HL-60/S4 (cell line): ENCODE results near the gene TANC2.

ENCODE experiments used
- in situ Hi-C: fragments of 300-500 bp; cut with MboI; formaldehyde crosslinking; loops from 2 replicates; pipeline ENCODE4 v1.14.3; 2022; ENCODE audit warnings: low sequenced_read_pairs

TANC2 gene

DNA sequence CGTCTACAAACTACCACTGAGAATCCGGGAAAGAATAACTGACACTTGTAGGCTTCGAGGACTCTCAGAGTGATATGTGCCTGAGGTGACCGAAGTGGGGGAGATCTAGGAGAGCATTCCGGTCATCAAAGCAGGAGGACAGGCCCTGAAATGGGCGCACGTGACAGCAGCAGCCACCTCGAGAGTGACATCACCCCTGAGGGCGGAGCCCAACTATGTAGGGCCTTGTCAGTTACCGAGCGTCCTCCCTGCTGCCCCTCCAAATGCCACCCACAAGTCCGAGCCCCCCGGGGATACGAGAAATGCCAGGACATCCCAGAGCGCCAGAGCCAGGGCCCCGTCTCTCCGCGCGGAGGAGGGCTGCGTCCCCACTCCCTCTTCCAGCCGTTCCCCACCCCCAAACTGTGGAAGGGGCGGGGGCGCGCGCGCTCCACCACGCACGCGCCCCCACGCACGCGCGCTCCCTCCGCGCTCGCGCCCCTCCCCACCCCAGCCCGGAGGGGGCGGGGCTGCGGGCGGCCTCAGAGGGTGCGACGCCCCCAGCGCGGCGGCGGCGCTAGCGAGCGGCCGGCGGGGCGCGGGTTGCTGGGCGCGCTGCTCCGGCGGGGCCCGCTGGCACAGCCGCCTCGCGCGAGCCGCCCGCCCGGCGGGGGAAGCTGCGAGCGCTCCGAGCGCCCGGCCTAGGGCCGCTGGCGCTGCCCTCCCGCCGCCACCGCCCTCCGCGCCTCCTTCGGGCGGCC, at the start of gene TANC2:
Gene TANC2, plus strand, starts transcription at position 550 of the 740 bp plus-strand sequence. CDS start 43,325 bp downstream, outside the sequence.
- in situ Hi-C loops = loop anchor here (25.0 kb wide), 1 partner anchor 254 kb away; no protein-coding TSS in a partner anchor

DNA sequence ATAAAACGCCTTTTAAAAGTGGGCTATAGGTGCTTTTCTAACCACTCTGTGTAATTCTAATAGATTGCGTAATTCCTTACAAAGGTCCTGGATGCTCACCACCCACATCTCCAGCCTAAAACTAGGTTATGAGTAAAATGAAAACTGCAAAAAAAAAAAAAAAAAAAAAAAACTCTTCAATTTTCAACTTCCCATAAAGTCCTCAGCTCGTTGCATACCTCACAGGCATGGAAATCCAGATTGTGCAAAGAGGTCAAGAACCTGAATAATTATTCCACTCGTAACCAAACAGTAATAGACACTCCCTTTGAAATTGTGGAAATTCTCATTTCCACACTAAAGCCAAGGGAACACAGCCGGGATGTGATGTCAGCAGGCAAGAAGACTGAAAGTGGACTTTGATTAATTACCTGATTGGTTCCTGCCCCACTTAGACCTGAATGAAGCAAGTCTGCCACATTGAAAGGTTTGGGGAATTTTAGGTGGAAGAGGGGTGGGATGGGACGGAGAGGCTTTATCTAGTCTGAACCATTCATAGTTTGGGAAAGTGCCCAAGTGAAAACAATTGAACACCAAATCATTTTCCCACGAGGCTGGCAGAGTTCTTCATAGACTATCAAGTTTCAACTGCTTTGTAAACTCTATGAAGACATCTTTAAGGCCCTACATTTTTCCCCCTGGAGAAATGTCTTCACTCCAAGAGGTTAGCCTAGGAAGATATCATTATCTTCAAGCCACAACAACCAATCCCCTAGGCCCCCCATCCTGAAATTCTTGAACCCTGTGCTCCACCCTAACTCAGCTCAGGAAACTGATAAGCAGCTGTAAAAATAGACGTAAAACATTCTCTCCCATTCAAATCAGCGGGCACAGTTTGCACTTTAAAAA, 49.1 kb upstream of the TANC2 start:
- in situ Hi-C loops = no loop called here

DNA sequence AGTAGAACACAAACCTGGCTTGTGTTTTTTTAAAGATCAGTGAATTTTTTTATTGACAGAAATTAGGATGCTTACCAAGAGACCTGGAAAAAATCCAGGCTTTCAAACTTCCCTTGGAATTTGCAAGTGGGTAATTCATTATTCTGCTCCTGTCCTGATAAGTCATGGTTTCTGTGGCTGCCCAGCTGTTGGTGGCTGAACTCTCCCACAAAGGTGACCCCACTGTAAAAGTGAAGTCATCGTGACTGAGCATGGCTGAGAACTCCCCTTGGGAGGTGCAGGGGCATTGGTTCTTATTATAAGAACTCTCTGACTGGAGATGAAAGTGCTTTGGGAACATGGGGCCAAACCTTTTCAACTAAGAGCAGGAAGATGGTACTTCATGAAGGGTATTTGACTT, 46.6 kb upstream of the TANC2 start:
- in situ Hi-C loops = no loop called here

DNA sequence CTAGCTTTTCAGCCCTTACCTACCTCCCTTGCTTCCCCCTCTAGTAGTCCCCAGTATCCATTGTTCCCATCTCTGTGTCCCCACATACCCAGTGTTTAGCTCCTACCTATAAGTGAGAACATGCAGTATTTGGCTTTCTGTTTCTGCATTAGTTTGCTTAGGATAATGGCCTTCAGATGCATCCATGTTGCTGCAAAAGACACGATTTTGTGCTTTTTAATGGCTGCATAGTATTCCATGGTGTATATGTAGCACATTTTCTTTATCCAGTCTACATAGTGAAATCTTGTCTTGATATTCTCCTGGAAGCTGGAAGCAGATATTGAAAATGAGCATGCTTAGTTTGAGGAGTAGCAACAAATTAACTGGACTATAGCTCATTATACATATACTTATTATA, 45.7 kb upstream of the TANC2 start:
- in situ Hi-C loops = no loop called here

DNA sequence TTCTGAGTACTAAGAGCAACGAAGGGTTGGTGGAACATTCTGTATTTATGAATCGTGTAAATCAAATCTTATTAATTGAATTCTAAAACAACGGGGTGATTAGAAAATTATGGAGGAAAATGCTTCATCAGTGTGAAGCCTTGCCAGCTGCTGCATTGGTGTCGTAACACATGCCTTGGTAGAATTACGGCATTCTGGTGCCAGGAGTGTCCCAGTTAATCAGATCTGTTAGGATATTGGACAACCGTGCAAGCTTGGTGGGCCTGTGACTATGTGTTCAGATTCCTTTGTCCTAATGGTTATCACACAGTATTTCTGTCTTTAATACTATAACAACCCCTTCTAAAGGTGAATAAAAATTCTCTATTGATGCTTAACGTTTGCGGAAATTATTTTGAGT, 44.2 kb upstream of the TANC2 start:
- in situ Hi-C loops = no loop called here

DNA sequence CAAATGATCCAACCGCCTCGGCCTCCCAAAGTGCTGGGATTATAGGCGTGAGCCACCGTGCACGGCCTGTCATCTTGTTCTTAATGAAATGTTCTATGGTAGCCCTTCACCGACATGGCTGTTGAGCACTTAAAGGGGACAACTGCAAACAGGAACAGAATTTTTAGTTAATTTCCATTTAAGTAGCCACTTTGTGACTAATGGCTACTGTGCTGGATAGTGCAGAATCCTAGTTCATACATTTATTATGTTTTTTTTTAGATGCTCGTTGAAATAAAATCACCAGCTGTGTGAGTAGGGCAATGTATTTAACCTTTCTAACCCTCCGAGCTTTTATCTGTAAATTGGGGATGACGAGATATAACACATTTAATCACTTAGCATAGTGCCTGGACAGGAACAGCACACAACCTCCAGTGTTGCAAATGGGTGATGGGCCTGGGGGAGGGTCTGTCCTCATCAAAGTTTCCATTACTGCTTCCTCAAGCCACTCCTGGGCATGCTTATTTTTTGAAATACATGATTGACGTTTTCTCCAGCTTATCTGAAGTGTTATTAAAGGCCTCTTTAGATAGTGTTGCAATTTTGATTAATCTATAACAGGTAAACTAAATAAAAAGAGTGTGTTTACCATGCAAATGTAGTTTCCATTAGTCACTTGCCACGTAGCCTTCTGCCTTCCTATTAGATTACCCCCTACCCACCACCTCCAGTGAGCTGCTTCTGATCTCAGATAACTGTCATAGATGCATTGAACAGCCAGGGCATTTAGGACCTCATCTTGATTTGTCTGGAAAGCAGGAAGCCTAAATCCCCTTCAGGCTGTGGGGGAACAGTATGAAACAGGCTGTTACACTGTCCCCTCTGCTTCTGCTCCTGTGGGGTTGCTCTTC, 42.5 kb upstream of the TANC2 start:
- in situ Hi-C loops = no loop called here

DNA sequence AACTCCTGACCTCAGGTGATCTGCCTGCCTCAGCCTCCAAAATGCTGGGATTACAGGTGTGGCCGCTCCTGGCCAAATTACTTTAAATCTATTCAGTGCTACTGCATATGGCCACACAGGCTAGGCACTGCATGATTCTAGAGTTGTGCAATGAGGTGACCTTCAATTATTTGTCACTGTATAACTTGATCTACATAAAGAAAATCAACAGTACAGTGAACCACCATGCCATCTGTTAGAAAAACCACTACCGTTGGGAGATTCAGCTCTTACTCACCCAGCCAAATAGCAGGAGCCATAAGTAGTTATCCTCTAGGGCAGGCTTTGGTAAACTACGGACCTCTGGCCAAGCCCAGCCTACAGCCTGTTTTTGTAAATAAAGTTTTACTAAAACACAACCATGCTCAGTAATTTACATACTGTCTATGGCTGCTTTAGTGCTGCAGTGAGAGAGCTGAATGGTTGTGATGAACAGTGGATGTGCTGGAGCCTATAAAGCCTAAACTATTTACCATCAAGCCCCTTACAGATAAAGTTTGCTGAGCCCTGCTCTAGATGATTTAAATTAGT, 40.7 kb upstream of the TANC2 start:
- in situ Hi-C loops = no loop called here

DNA sequence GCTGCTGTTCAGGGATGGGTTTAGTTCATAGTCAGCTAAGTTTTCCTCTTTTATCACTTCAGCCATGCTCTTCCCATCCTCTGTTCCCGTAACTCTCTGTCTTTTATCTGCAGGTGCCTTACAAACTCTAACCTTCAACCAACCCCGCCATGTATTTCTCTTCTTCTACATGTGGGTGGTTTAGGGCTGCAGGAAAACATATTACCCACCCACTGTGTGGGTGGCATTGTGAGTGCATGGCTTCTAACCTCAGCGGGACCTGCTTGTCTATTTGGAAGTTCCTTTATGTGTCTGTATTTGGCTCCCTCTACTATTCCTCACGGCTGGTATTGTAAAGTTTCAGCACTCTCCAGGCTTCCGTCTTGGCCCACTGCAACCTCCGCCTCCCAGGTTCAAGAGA, 39.0 kb upstream of the TANC2 start:
- in situ Hi-C loops = no loop called here

DNA sequence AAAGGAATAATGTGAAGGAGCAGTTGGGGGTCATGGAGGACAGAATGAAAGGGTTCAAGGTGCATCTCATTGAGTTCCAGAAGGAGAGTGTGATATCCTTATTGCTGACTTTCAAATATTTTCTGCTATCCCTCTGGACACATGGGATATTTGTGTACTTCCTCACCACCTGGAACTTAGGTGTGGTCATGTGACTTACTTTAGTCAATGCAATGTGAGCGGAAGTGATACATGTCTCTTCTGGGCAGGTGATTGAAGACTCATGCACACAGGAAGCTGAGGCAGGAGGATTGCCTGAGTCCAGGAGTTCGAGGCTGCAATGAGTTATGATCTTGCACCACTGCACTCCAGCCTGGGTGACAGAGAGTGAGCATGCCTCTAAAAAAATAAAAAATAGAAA, 36.7 kb upstream of the TANC2 start:
- in situ Hi-C loops = no loop called here

DNA sequence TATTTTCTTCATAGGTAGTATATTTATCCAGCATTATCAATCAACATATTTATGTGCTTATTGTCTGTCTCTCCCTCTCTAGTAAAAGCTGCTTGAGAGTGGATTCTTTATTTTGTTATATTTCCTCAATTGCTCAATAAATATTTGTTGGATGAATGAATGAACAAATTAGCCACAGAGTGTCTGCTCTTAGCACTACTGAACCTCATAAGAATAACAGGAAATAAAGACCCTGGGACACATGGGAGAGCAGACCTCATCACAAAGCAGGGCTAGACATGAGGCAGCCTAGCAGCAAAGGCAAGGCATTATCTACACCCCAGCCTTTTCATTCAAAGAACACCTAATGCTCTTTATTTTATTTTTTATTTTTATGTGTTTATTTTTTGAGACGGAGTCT, 34.9 kb upstream of the TANC2 start:
- in situ Hi-C loops = no loop called here

DNA sequence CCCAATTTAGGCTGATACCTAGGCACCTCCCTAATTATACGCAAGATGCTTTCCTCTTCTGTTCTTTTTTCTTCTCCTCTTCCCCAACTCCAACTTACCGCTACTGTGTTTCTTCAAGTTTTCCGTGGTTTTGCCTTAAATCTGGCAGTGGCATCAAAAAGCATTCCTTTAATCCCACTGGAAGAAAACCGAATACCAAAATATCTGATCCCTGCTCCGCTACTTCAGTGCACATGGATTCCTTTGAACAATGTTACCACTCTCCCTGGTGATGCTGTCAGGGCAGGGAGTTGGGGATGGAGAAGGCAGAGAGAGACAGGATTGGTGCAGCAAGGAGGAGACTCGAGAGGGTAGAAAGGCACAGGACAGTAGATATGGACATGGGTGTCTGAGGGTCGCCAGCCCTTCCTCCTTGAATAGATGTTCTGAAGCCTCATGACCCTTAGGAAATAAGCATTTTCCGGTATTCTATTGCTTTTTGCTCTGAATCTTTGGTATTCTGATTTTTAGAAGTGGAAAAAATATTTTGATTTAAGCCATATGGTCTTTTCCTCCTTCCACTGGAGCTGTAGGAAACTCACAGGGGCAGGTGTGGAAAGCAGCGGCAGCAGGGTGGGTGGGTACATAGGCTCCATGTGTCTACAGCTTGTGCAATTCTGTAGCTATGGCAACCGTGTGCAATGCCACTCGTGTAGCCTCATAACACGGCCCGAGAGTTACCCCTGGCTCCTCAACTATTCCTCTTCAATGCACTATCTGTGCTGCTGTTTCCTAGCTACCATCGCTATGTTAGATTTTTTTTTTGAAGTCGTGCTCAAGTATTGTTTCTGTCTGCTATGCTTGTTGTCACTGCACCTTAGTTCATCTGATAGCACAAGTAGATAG, 32.3 kb upstream of the TANC2 start:
- in situ Hi-C loops = no loop called here

DNA sequence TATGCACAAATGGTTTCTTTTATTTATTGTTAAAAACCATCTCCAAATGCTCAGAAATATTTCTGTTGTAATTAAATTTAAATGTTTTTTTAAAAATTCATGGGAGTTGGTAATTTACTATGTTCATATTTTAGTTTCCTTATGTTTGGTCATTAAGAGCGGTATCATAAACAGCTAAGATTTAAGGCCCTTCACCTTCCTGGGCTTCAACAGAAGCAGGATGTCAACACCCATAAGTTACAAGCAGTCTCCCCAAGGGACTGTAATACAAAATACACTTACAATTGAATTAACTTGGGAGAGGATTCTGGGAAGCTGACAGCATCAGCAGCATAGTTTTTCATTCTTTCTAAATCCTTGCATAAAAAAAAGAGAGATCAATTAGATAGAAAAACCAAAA, 30.9 kb upstream of the TANC2 start:
- in situ Hi-C loops = no loop called here

DNA sequence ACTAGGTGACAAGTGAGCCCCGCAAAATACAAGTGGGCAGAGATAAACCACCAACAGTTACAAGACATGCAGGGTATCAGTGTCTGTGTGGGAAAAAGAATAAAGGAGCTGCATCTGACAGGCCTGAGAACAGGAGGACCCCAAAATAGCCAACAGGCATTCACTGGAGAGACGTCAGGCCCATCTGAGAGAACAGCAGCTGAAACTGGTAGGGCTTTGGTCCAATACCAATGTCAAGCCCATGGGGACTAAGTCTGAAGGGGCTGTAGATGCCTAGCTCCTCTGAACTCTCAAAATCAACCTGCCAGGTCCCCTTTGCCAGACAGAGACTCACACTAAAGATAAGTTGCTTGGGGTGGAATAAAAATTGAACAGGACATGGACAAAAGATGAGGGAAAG, 30.5 kb upstream of the TANC2 start:
- in situ Hi-C loops = no loop called here

DNA sequence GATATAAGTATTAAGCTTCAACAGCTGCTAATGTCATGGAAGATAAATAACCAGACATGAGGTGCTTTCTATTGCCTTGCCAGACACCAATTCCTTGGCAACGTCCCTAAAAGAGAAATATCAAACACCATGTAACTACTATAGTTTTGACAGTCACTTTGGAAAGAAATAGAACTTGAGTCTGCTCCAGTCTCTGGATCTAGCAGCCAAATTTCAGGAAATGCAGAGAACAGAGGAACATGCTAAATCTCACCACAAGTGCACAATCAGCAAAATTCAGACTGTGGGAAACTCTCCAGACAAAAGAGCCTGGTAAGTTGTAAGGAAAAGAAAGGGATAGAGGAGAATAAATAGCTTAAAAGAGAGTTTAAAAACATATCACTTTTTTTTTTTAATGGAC, 28.4 kb upstream of the TANC2 start:
- in situ Hi-C loops = no loop called here

DNA sequence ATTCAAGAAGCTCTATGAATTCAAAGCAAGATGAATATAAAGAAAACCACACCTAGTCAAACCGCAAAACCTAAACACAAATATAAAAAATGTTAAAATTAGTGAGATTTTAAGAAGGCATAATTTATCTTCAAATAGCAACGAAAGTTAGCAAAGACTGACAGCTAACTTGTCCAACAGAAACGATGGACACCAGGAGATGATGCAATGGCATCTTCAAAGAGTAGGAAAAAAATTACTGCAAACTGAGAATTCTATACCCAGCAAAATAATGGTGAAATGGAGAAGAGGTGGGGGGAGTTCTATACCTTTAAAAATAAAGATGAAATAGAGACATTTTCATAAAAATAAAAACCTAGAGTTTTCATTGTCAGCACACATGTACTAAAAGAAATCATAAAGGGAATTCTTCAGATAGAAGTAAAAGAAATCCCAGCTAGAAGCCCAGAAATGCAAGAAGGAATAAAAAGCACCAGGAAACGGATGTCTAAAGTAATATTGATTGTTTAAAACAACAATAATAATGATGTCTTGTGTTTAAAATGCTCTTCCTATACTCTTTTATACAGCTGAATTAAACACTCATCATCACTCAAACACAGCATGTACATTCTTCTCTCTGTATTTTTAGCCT, 24.6 kb upstream of the TANC2 start:
- in situ Hi-C loops = no loop called here

DNA sequence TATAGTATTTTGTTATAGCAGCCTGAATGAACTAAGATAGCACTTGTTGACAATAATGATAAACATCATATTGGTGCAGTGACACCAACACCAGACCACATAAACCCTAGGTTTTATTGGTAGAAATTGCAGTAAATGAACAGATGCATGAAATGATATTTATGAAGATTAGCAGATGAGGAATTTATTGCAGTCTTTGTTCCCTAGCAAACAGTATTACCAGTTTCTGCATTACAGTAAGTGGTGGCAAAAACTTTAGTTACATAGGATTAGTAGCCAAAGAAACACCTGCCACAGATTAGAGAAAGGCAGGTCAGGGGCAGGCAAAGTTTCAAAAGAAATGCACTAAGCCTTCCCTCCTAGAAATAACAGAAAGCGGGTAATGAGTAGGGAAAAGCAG, 17.7 kb upstream of the TANC2 start:
- in situ Hi-C loops = no loop called here

DNA sequence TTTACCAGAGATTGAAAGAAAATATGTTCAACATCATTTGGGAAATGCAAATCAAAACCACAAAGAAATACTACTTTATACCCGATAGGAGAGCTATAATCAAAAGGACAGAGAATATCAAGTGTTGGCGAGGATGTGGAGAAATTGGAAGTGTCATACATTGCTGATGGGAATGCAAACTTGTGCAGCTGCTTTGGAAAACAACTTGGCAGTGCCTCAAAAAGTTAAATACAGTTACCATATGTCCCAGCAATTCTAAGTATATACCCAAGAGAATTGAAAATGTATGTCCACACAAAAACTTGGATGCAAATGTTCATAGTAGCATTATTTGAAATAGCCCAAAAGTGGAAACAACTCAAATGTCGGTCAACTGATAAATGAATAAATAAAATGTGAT, 17.0 kb upstream of the TANC2 start:
- in situ Hi-C loops = no loop called here

DNA sequence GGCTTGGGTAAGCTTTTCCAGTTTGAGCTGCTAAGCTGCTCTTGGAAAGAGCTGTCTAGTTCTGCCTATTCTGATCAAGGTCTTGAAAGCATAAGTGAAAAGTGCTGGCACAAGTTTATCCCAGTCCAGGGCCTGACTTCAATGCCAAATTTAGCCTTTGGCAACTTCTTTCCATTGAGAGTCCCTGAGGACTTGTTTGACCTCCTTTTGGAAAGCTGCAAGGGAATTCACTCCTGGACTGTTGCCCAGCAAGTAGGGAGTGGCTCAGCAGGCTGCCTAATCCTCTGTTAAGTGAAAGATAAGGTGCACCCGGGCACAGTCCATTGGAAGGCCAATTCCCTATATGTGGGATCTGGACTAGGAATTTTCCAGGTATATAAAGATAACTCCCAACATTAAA, 16.0 kb upstream of the TANC2 start:
- in situ Hi-C loops = loop anchor here (25.0 kb wide), 1 partner anchor 238 kb away; no protein-coding TSS in a partner anchor

DNA sequence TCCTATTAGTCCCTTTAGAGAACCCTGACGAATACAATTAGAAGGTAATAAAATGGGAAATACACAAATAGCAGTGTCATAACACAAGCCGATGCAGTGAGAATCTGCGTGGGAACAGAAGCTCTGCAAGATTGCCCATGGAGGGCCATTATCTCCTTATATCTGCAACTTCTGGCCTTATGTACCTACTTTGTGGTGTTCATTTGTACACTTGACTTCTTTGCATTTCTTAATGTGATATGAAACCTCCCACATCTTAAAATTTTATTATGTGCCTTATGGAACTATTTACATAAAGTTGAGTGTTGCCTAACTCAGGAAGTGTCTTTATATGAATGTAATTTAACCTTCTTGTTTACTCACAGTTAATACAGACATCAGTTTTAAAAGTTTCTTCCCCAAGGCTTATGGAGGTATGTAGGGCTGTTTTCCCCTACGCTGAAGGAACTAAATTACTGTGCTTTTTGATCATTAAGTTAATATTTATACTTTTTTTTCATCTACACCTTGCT, 10.1 kb upstream of the TANC2 start:
- in situ Hi-C loops = loop anchor here (25.0 kb wide), 1 partner anchor 244 kb away; no protein-coding TSS in a partner anchor
